ENCODE results near the gene EXOC6B. TPM values are rescaled to one million over a fixed set of nuclear protein-coding genes. Genes with fewer than 3 reads are reported as not detected.
A peak's percentile ranks its signal among the peaks of the same experiment; 100 is the strongest.

The EXOC6B gene
- total and polyA plus RNA-seq, 5 experiments from 2014 or later, result 3.3 to 20.1 (median 3.4) TPM

DNA sequence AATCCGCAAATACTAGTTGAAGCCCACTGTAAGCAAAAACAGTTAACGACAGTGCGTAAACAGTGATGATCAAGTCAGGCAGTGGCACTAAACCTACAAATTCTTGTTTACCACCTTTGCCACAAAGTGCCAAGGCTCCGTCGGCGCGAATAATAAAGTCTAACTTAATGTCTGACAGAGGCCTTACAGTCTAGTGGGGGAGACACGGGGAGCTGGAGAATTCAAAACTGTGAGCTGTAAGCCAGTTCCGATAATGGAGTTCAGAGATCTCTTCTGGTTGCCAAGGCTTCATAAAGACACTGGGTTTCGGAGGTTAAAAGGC, 284 bp upstream of the EXOC6B start:
- DNase-seq, result no peak
- Mint-ChIP-seq H3K4me3 (peak overlapping the region; percentile 90 to 98 (median 93)), H3K27ac (peak overlapping the region in 9 of 10 donors; percentile 71 to 95 (median 93)), H3K36me3 (peaks cover 0 to 4% (median 3%) of the 10 kb centered on the region in 3 donors), H3K4me1 (peaks cover 19 to 41% (median 37%) of the 10 kb centered on the region in 4 donors), H3K27me3 (peaks cover 0 to 18% (median 7%) of the 10 kb centered on the region in 5 donors), H3K9me3 (no peaks in the 10 kb centered on the region)
- no peak for ATAC-seq
- POLR2A ChIA-PET, result no interaction called here

DNA sequence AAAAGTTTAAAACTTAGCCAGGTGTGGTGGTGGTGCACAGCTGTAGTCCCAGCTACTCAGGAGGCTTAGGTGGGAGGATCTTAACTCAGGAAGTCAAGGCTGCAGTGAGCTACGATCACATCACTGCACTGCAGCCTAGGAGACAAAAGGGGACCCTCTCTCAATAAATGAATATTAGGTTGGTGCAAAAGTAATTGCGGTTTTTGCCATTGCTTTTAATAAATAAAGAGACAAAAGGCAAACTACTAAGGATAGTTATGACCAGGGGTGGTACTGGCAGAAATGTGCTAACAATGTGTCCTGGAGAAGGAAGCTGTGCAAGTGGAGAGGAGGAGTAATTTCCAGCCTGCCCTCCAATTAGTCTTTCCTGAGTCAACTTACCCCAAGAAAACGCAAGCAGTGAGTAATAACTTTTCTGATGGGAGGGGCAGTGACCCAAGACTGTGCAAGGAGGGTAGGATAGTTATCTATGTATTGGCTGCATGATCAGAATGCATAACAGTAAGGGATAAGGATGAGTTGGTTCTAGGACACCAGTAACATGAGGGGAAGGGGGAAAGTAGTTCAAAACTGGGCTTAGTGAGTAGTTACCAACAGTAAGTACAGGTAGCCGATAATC, 1.5 kb downstream of the EXOC6B start:
- DNase-seq (no peak), ATAC-seq (no peak)
- Mint-ChIP-seq H3K27ac (peak overlapping the region in 7 of 10 donors; percentile 46 to 93 (median 85)), H3K4me1 (peaks cover 22 to 57% (median 43%) of the 10 kb centered on the region in 4 donors), H3K36me3 (peaks cover 0 to 6% (median 4%) of the 10 kb centered on the region in 3 donors), H3K9me3 (no peaks in the 10 kb centered on the region), H3K4me3 (peak overlapping the region; percentile 90 to 98 (median 94)), H3K27me3 (peaks cover 0 to 6% (median 3%) of the 10 kb centered on the region in 5 donors)
- POLR2A ChIA-PET, result interaction anchor here (0.6 kb wide), 1 partner anchor 10 kb away, joined by 3 read pairs; no protein-coding TSS in a partner anchor

DNA sequence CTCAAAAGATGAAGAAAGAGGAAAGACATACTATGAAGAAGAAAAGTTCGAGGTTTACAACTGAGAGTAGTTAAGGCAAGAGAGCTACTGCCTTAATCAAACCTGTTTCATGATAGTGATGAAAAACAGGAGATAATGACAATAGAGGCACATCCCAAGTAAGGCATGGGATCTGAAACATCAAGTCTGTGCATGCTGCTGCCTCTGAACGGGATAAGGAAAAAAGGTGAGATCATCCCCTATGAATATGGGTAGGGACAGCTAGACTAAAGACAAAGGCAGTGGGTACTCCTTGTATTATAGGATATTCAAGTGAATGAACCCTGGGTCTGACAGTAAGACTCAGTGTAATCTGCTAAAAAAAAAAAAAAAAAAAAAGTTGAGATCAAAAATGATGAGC, 3.0 kb downstream of the EXOC6B start:
- Mint-ChIP-seq H3K27me3 (peaks cover 0 to 2% (median 0%) of the 10 kb centered on the region in 5 donors), H3K4me1 (peaks cover 26 to 59% (median 46%) of the 10 kb centered on the region in 4 donors), H3K4me3 (peak overlapping the region in 4 of 10 donors; percentile 3 to 54 (median 11)), H3K36me3 (peaks cover 0 to 6% (median 4%) of the 10 kb centered on the region in 3 donors), H3K27ac (no peak overlapping the region), H3K9me3 (no peaks in the 10 kb centered on the region)
- DNase-seq (no peak), ATAC-seq (no peak)
- POLR2A ChIA-PET, result no interaction called here

DNA sequence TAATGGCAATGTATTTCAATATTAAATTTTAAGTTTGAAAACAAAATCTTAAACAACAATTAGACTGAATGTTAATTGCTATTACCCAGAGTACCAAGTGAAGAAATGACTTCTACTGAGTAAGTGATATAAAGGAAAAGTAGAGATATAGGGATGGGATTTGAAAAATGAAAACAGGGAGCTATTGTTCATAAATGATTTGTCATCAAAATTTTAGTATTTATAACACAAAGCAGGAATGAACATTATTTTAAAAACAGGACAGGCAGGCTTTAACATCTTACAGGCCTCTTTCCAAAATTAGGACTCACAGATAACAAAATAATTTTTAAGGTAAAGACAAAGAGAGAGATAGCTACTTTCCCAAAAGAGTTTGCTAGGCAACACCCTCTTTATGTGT, 3.9 kb downstream of the EXOC6B start:
- H3K4me1 Mint-ChIP-seq, result peaks cover 29 to 63% (median 49%) of the 10 kb centered on the region in 4 donors

DNA sequence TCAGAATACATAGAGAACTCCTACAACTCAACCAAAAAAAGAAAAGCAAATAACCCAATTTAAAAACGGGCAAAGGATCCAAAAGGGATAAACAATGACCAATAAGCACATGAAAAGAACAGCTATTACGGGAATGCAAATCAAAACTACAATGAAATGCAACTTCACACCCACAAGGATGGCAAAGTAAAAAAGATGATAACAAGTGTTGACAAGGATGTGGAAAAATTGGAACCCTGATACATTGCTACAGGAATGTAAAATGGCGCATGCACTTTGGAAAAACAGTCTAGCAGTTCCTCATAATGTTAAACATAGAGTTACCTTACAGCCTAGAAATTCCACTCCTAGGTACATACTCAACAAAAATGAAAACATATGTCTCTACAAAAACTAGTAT, 4.7 kb downstream of the EXOC6B start:
- Mint-ChIP-seq H3K9me3 (no peaks in the 10 kb centered on the region), H3K36me3 (peaks cover 0 to 6% (median 4%) of the 10 kb centered on the region in 3 donors), H3K4me1 (peaks cover 27 to 61% (median 46%) of the 10 kb centered on the region in 4 donors), H3K4me3 (peak overlapping the region in 1 of 10 donors; percentile 19), H3K27me3 (no peaks in the 10 kb centered on the region), H3K27ac (peak overlapping the region in 1 of 10 donors; percentile 24)
- no peak for DNase-seq
- no peak for ATAC-seq
- POLR2A ChIA-PET, result no interaction called here

More for the DNA sequence above, 3.9 kb downstream of the EXOC6B start:
- peaks cover 0 to 6% (median 4%) of the 10 kb centered on the region in 3 donors for H3K36me3 Mint-ChIP-seq
- H3K27ac Mint-ChIP-seq, result no peak overlapping the region
- no peak overlapping the region for H3K4me3 Mint-ChIP-seq
- DNase-seq (no peak), ATAC-seq (no peak)
- no peaks in the 10 kb centered on the region for H3K27me3 Mint-ChIP-seq
- POLR2A ChIA-PET, result no interaction called here
- H3K9me3 Mint-ChIP-seq, result no peaks in the 10 kb centered on the region

DNA sequence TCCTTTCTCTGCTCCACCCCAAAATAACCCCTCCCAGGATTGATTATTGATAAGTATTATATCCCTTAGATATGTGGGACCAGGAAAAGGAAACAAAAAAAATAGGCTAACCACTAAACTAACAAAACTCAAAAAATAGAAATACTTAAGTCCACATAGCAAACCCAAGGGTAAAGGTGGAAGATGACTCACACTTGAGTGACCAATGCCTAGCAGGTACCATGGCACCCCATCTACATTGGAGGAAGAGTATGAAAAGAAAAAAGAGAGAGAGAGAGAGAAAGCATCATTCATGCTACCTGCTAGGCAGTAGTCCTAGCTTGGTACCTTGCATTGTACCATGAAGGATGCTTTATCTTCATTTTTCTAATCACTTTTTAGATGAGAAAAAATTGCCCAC, 6.3 kb downstream of the EXOC6B start:
- Mint-ChIP-seq H3K36me3 (peaks cover 0 to 6% (median 4%) of the 10 kb centered on the region in 3 donors), H3K27ac (peak overlapping the region in 2 of 10 donors; percentile 23 to 91), H3K4me1 (peaks cover 21 to 47% (median 36%) of the 10 kb centered on the region in 4 donors), H3K4me3 (no peak overlapping the region), H3K9me3 (no peaks in the 10 kb centered on the region), H3K27me3 (no peaks in the 10 kb centered on the region)
- ATAC-seq (no peak), DNase-seq (no peak)
- POLR2A ChIA-PET, result no interaction called here

DNA sequence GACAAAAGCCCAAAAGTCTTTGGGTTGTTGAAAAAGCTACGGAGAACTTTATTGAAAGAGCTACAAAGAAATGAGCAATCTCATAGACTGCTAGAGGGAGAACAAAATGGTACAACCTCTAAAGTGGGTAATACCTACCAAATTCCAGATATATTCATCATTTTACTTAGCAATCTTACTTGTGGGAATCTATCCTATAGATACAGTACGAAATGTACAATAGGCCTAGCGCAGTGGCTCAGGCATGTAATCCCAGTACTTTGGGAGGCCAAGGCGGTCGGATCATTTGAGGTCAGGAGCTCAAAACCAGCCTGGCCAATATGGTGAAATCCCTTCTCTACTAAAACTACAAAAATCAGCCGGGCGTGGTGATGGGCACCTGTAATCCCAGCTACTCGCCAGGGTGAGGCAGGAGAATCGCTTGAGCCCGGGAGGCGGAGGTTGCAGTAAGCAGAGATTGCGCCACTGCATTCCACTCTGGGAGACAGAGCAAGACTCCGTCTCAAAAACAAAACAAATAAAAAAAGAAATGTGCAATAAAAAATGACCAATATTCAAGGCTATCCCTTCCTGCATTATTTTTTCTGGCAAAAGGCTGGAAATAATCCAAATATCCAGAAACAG, 10.1 kb downstream of the EXOC6B start:
- POLR2A ChIA-PET, result no interaction called here
- no peak overlapping the region for H3K4me3 Mint-ChIP-seq
- ATAC-seq, result no peak
- no peaks in the 10 kb centered on the region for H3K9me3 Mint-ChIP-seq
- no peak for DNase-seq
- H3K27me3 Mint-ChIP-seq, result no peaks in the 10 kb centered on the region
- H3K36me3 Mint-ChIP-seq, result peaks cover 0 to 8% (median under 1%) of the 10 kb centered on the region in 3 donors
- H3K27ac Mint-ChIP-seq, result no peak overlapping the region
- peaks cover 13 to 28% (median 22%) of the 10 kb centered on the region in 4 donors for H3K4me1 Mint-ChIP-seq

DNA sequence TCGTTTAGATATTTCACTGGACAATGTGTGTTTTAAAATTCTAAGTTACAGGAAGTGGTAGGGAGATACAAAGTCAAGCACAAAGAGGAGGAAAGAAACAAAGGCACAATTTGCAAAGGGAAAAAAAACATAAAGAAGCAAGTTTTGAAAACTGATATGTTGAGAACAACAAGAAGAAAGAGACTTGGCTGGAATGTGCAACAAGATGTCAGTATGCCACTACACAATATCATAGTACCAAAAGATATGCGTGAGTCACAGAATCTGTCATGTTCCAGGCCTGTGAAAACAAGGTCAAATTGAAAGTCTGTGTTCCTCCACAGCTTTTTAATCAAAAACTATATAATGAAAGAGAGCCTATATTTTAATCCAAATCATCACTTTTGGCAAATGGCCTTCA, 12.0 kb downstream of the EXOC6B start:
- POLR2A ChIA-PET, result no interaction called here
- no peak overlapping the region for H3K27ac Mint-ChIP-seq

DNA sequence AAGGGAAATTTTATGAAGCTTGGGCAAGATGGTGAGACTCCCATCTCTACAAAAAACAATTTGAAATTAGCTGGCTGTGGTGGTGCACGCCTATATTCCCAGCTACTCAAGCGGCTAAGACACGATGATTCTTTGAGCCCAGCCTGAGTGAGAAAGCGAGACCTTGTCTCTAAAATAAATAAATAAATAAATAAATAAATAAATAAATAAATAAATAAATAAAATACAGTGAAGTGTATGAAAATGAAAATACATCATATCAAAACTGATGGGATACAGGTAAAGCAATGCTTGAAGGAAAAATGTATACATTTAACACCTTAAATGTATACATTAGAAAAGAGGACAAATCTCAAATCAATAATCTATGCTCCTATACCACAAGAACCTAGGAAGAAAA, 15.7 kb downstream of the EXOC6B start:
- H3K4me1 Mint-ChIP-seq, result peaks cover 6 to 13% (median 10%) of the 10 kb centered on the region in 4 donors
- peaks cover 30 to 37% (median 31%) of the 10 kb centered on the region in 3 donors for H3K36me3 Mint-ChIP-seq
- no peak overlapping the region for H3K27ac Mint-ChIP-seq
- ATAC-seq (no peak), DNase-seq (no peak)
- peaks cover 0 to 24% (median 14%) of the 10 kb centered on the region in 9 donors for H3K9me3 Mint-ChIP-seq
- no peak overlapping the region for H3K4me3 Mint-ChIP-seq
- POLR2A ChIA-PET, result no interaction called here
- H3K27me3 Mint-ChIP-seq, result no peaks in the 10 kb centered on the region

More for the DNA sequence above, 12.0 kb downstream of the EXOC6B start:
- H3K27me3 Mint-ChIP-seq, result no peaks in the 10 kb centered on the region
- H3K36me3 Mint-ChIP-seq, result peaks cover 15 to 26% (median 17%) of the 10 kb centered on the region in 3 donors
- no peak for ATAC-seq
- peaks cover 0 to 16% (median 10%) of the 10 kb centered on the region in 9 donors for H3K9me3 Mint-ChIP-seq
- peaks cover 13 to 25% (median 13%) of the 10 kb centered on the region in 4 donors for H3K4me1 Mint-ChIP-seq
- H3K4me3 Mint-ChIP-seq, result no peak overlapping the region
- no peak for DNase-seq

DNA sequence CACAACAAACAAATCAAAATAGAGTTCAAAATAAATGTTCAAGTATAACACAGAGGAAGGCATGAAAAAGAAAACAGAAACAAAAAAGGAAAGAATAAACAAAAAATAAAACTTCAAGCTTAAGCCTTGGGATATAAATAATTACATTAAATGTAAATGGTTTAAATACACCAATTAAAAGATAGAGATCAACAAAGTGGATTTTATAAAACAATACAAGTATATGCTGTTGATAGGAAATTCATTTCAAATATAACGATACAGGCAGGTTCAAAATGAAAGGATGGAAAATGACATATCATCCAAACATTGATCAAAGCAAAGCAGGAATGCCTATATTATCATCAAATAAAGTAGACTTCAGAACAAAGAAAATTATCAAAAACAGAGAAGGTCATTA, 16.7 kb downstream of the EXOC6B start:
- H3K9me3 Mint-ChIP-seq, result peaks cover 0 to 24% (median 14%) of the 10 kb centered on the region in 9 donors
- H3K4me3 Mint-ChIP-seq, result peak overlapping the region in 1 of 10 donors; percentile 23
- peaks cover 30 to 37% (median 31%) of the 10 kb centered on the region in 3 donors for H3K36me3 Mint-ChIP-seq
- no peak for DNase-seq
- H3K4me1 Mint-ChIP-seq, result peaks cover 6 to 13% (median 10%) of the 10 kb centered on the region in 4 donors
- no peak for ATAC-seq
- POLR2A ChIA-PET, result no interaction called here
- H3K27me3 Mint-ChIP-seq, result no peaks in the 10 kb centered on the region
- peak overlapping the region in 1 of 10 donors; percentile 46 for H3K27ac Mint-ChIP-seq

DNA sequence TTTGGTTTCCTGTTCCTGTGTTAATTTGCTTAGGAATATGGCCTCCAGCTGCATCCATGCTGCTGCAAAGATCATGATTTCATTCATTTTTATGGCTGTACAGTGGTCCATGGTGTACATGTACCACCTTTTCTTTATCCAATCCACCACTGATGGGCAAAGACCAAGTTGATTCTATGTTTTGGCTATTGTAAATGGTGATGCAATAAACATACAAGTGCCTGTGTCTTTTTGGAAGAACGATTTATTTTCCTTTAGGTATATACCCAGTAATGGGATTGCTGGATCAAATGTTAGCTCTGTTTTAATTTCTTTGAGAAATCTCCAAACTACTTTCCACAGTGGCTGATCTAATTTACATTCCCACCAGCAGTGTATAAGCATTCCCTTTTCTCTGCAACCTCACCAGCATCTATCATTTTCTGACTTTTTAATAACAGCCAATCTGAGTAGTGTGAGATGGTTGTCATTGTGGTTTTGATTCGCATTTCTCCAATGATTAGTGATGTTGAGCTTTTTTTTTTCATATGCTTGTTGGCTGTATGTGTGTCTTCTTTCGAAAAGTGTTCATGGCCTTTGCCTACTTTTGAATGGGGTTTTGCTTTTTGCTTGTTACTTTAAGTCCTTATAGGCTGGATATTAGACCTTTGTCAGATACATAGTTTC, 19.4 kb downstream of the EXOC6B start:
- peaks cover 0 to 24% (median 14%) of the 10 kb centered on the region in 9 donors for H3K9me3 Mint-ChIP-seq
- H3K27ac Mint-ChIP-seq, result no peak overlapping the region
- H3K27me3 Mint-ChIP-seq, result no peaks in the 10 kb centered on the region
- H3K4me3 Mint-ChIP-seq, result no peak overlapping the region
- H3K4me1 Mint-ChIP-seq, result peaks cover 0 to 6% (median 5%) of the 10 kb centered on the region in 4 donors
- peaks cover 30 to 38% (median 31%) of the 10 kb centered on the region in 3 donors for H3K36me3 Mint-ChIP-seq
- POLR2A ChIA-PET, result no interaction called here
- no peak for DNase-seq
- ATAC-seq, result no peak

DNA sequence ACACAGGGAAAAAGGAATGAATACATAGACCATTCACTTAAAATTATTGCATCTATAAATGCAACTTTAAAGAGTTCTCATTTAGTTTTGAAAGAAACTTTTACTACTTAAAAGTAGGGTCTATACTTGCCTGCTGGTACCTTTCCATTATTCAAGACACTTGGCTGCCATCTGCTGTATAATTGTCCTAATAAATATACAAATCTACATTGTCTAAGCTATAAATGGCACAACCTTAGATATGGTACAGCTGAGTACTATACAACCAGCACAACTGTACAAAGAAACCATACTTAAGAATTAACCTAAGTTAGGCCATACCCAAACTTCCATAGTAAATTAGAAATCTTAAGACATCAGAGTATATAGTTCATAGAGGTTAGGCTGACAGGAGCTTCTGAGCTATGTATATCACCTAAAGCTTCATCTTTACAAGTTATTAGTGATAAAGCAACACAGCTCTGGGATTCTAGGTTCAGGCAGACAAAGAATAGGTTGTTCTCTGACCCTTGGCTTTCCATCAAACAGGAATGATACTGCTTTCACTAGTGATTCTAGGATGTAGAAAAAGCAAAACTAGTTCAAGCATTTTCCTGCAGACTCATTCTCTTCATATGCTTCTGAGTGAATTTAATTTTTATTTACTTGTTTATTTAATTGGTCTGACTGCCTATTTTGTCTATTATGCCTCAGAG, 22.1 kb downstream of the EXOC6B start:
- H3K4me3 Mint-ChIP-seq, result no peak overlapping the region
- ATAC-seq, result no peak
- no peak for DNase-seq
- H3K36me3 Mint-ChIP-seq, result peaks cover 11 to 16% (median 14%) of the 10 kb centered on the region in 3 donors
- no peak overlapping the region for H3K27ac Mint-ChIP-seq
- H3K4me1 Mint-ChIP-seq, result peaks cover 0 to 6% (median 4%) of the 10 kb centered on the region in 4 donors
- POLR2A ChIA-PET, result no interaction called here
- H3K9me3 Mint-ChIP-seq, result peaks cover 0 to 7% (median 3%) of the 10 kb centered on the region in 9 donors
- no peaks in the 10 kb centered on the region for H3K27me3 Mint-ChIP-seq

Data from naive thymus-derived CD8-positive, alpha-beta T cell (primary cell).